ENCODE data around the gene WDR86. TPM values are rescaled to one million over a fixed set of nuclear protein-coding genes. Genes with fewer than 3 reads are reported as not detected.

Gene WDR86
- total RNA-seq, 1 donor from 2014 or later = 57.0 TPM

GRCh38 chr7:151383638-151384351, 26.0 kb downstream of the WDR86 start:
- no peak overlapping the region for H3K4me3 Mint-ChIP-seq (ENCODE audit: unreplicated experiment)
- TF ChIP-seq CTCF (IDR thresholded peaks at IDR 0.05; ENCODE audit: unreplicated experiment) = no peak
- H3K27ac Mint-ChIP-seq (ENCODE audit: unreplicated experiment) = no peak overlapping the region
- peaks cover 9% of the 10 kb centered on the region for H3K4me1 Mint-ChIP-seq (ENCODE audit: unreplicated experiment)
- peaks cover 21% of the 10 kb centered on the region for H3K27me3 Mint-ChIP-seq (ENCODE audit: unreplicated experiment)
- no peaks in the 10 kb centered on the region for H3K9me3 Mint-ChIP-seq (ENCODE audit: unreplicated experiment)
- H3K36me3 Mint-ChIP-seq (ENCODE audit: low read depth, unreplicated experiment) = peaks cover 29% of the 10 kb centered on the region
- DNase-seq (ENCODE audit: low spot score) = no peak

GRCh38 chr7:151382079-151382885, 27.6 kb downstream of the WDR86 start:
- no peak for TF ChIP-seq CTCF (IDR thresholded peaks at IDR 0.05; ENCODE audit: unreplicated experiment)
- Mint-ChIP-seq H3K9me3 (ENCODE audit: unreplicated experiment) (no peaks in the 10 kb centered on the region), H3K4me1 (ENCODE audit: unreplicated experiment) (peaks cover 9% of the 10 kb centered on the region), H3K36me3 (ENCODE audit: low read depth, unreplicated experiment) (peaks cover 32% of the 10 kb centered on the region), H3K27me3 (ENCODE audit: unreplicated experiment) (peaks cover 23% of the 10 kb centered on the region), H3K4me3 (ENCODE audit: unreplicated experiment) (peak overlapping the region; percentile 62), H3K27ac (ENCODE audit: unreplicated experiment) (no peak overlapping the region)
- DNase-seq (ENCODE audit: low spot score) = no peak

- H3K36me3 Mint-ChIP-seq (ENCODE audit: low read depth, unreplicated experiment) = peaks cover 35% of the 10 kb centered on the region
- no peak overlapping the region for H3K4me3 Mint-ChIP-seq (ENCODE audit: unreplicated experiment)
These were observed 28.3 kb downstream of the WDR86 start for GRCh38 chr7:151381348-151382078.

GRCh38 chr7:151381098-151381347, 28.8 kb downstream of the WDR86 start:
- no peaks in the 10 kb centered on the region for H3K9me3 Mint-ChIP-seq (ENCODE audit: unreplicated experiment)
- no peak overlapping the region for H3K27ac Mint-ChIP-seq (ENCODE audit: unreplicated experiment)
- H3K4me1 Mint-ChIP-seq (ENCODE audit: unreplicated experiment) = peaks cover 6% of the 10 kb centered on the region
- H3K36me3 Mint-ChIP-seq (ENCODE audit: low read depth, unreplicated experiment) = peaks cover 36% of the 10 kb centered on the region
- H3K4me3 Mint-ChIP-seq (ENCODE audit: unreplicated experiment) = no peak overlapping the region
- TF ChIP-seq CTCF (IDR thresholded peaks at IDR 0.05; ENCODE audit: unreplicated experiment) = no peak
- peaks cover 19% of the 10 kb centered on the region for H3K27me3 Mint-ChIP-seq (ENCODE audit: unreplicated experiment)
- DNase-seq (ENCODE audit: low spot score) = no peak

More at GRCh38 chr7:151381348-151382078, 28.3 kb downstream of the WDR86 start:
- Mint-ChIP-seq H3K27me3 (ENCODE audit: unreplicated experiment) (peaks cover 19% of the 10 kb centered on the region), H3K9me3 (ENCODE audit: unreplicated experiment) (no peaks in the 10 kb centered on the region), H3K4me1 (ENCODE audit: unreplicated experiment) (peaks cover 6% of the 10 kb centered on the region), H3K27ac (ENCODE audit: unreplicated experiment) (no peak overlapping the region)
- TF ChIP-seq CTCF (IDR thresholded peaks at IDR 0.05; ENCODE audit: unreplicated experiment) = no peak
- DNase-seq (ENCODE audit: low spot score) = no peak

Data from endothelial cell (in vitro differentiated cells).